Testis (tissue), 3 donors: ENCODE measurements around the gene ROBO1. TPM values are rescaled to one million over a fixed set of nuclear protein-coding genes. Genes with fewer than 3 reads are reported as not detected.

ENCODE experiments used
- DNase-seq: peaks from one replicate; pipeline ENCODE4 v3.0.0-alpha.2; 2019
- H3K27ac ChIP-seq, 2 donors: fragments of 200-600 bp; sonication (generic); one replicate each; pipeline ENCODE4 v1.5.1; 2019
- H3K27me3 ChIP-seq: fragments of 200-600 bp; sonication (generic); one replicate; pipeline ENCODE4 v1.5.1; 2019
- H3K36me3 ChIP-seq: fragments of 200-600 bp; sonication (generic); one replicate; pipeline ENCODE4 v1.5.1; 2017; ENCODE audit warnings: low read depth; ENCODE audit errors: missing control alignments
- H3K4me1 ChIP-seq: fragments of 200-600 bp; sonication (generic); one replicate; pipeline ENCODE4 v1.5.1; 2019
- H3K4me3 ChIP-seq, 2 donors: fragments of 200-600 bp; sonication (generic); one replicate each; pipeline ENCODE4 v1.5.1; 2017 to 2019
- H3K9me3 ChIP-seq: fragments of 200-600 bp; sonication (generic); one replicate; pipeline ENCODE4 v1.5.1; 2017
- POLR2A ChIP-seq: fragments of 450-650 bp; IDR thresholded peaks from one replicate; pipeline ENCODE4 v1.6.1; 2017; ENCODE audit warnings: antibody characterized with exemption, mild to moderate bottlenecking, moderate library complexity
- WGBS, 2 donors: methylation state at CpG; one replicate each; pipeline ENCODE4 v1.1.5; 2018; 5-methylcytosine and 5-hydroxymethylcytosine counted together
- intact Hi-C: fragments of 100-400 bp; cut with DNase I; formaldehyde crosslinking; loops from one replicate; pipeline ENCODE4 v1.15.1; 2023; ENCODE audit warnings: low total_unique reads
- polyA plus RNA-seq: library from polyadenylated mRNA; stranded (reverse); fragments of 350-450 nt; fragmentation: Illumina TruSeq; extraction: RNeasy Lipid Tissue Mini Kit (QIAGEN cat#74804); gene quantifications from one replicate; pipeline ENCODE4 v1.2.3, GENCODE V29; 2014; ENCODE audit warnings: low read depth, low replicate concordance; ENCODE audit not compliant: insufficient read depth
- total RNA-seq, 2 donors: library from RNA; depleted of rRNA; stranded (reverse); fragments of >200 nt; gene quantifications; one replicate each; pipeline ENCODE4 v1.2.3, GENCODE V29; 2016
- TF ChIP-seq, protein P1 (sequence below), 3 experiments: fragments of 450-650 bp in 2 of 3; fragments of 200-600 bp in 1 of 3; sonication (generic) in 1 of 3; IDR thresholded peaks; one replicate each; pipeline ENCODE4 v1.5.1; 2016 to 2019; ENCODE audit warnings: antibody characterized with exemption in 3 of 3, mild to moderate bottlenecking in 2 of 3, moderate library complexity in 1 of 3

ROBO1 gene
- total and polyA plus RNA-seq, 3 donors from 2014 or later = 39.4 to 45.1 (median 42.6) TPM

DNA sequence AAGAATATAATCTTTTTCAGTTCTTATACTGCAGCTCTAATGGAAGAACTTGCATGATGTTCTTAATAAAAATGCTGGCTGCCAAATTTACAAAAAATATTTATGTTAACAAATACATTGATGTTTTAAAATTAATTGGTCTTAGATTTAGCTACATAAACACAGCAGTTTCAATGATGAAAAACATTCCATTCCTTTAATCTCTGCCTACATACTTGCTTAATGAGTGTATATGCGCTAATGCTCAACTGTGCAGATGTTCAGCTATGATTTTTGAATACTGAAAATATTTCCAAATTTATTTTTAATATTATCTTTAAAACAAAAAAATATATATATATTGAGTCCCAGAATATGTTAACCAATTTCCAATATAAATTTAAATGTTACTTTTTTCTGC, 867.4 kb downstream of the ROBO1 start:
- intact Hi-C loops = no loop called here
- H3K4me1 ChIP-seq = no peaks in the 10 kb centered on the region
- H3K27ac ChIP-seq = no peak overlapping the region
- H3K27me3 ChIP-seq = no peaks in the 10 kb centered on the region
- H3K4me3 ChIP-seq = no peak overlapping the region
- 100% methylated on average over 1 of the region's 1 CpG for WGBS, 2 donors
- no peak for DNase-seq
- H3K36me3 ChIP-seq = no peaks in the 10 kb centered on the region
- TF ChIP-seq, protein P1, sequence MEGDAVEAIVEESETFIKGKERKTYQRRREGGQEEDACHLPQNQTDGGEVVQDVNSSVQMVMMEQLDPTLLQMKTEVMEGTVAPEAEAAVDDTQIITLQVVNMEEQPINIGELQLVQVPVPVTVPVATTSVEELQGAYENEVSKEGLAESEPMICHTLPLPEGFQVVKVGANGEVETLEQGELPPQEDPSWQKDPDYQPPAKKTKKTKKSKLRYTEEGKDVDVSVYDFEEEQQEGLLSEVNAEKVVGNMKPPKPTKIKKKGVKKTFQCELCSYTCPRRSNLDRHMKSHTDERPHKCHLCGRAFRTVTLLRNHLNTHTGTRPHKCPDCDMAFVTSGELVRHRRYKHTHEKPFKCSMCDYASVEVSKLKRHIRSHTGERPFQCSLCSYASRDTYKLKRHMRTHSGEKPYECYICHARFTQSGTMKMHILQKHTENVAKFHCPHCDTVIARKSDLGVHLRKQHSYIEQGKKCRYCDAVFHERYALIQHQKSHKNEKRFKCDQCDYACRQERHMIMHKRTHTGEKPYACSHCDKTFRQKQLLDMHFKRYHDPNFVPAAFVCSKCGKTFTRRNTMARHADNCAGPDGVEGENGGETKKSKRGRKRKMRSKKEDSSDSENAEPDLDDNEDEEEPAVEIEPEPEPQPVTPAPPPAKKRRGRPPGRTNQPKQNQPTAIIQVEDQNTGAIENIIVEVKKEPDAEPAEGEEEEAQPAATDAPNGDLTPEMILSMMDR (IDR thresholded peaks at IDR 0.05) = no peak
- TF ChIP-seq POLR2A = no peak
- no peaks in the 10 kb centered on the region for H3K9me3 ChIP-seq

DNA sequence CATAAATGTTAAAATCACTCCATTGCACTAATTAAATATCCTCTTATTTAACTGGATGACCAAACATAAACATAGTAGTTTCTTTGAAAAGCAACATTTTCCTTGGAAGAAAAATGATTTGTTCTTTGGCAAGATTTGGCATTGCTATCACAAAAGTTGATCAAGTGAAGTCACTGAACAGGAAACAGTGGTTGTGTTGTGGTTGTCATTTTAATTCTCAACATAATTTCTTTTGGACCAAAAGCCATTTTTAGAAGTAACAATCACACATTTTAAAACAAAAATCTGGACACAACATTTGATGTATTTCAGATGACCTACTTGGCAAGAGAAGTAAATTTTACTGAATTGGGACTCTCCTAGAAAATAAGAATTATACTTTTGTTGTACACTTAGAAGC, 872.3 kb downstream of the ROBO1 start:
- Histone ChIP-seq H3K4me3 (no peak overlapping the region), H3K36me3 (no peaks in the 10 kb centered on the region), H3K9me3 (no peaks in the 10 kb centered on the region), H3K27ac (no peak overlapping the region), H3K4me1 (no peaks in the 10 kb centered on the region), H3K27me3 (no peaks in the 10 kb centered on the region)
- intact Hi-C loops = no loop called here
- DNase-seq = no peak
- TF ChIP-seq POLR2A = no peak
- TF ChIP-seq, protein P1 (IDR thresholded peaks at IDR 0.05) = no peak

GRCh38 chr3:78894787-78895186, 873.0 kb downstream of the ROBO1 start:
- TF ChIP-seq, protein P1 (IDR thresholded peaks at IDR 0.05) = no peak
- TF ChIP-seq POLR2A = no peak
- intact Hi-C loops = no loop called here
- 78 to 81% methylated on average over 2 of the region's 2 CpGs for WGBS, 2 donors
- Histone ChIP-seq H3K4me1 (no peaks in the 10 kb centered on the region), H3K9me3 (no peaks in the 10 kb centered on the region), H3K27me3 (no peaks in the 10 kb centered on the region), H3K27ac (no peak overlapping the region), H3K36me3 (no peaks in the 10 kb centered on the region), H3K4me3 (no peak overlapping the region)
- no peak for DNase-seq

GRCh38 chr3:78893161-78893560, 874.6 kb downstream of the ROBO1 start:
- Histone ChIP-seq H3K27me3 (no peaks in the 10 kb centered on the region), H3K4me1 (no peaks in the 10 kb centered on the region), H3K4me3 (no peak overlapping the region), H3K9me3 (no peaks in the 10 kb centered on the region), H3K36me3 (no peaks in the 10 kb centered on the region), H3K27ac (no peak overlapping the region)
- TF ChIP-seq, protein P1 (IDR thresholded peaks at IDR 0.05) = no peak
- no peak for TF ChIP-seq POLR2A
- intact Hi-C loops = no loop called here
- 89 to 98% methylated on average over 4 of the region's 4 CpGs for WGBS, 2 donors
- DNase-seq = no peak

DNA sequence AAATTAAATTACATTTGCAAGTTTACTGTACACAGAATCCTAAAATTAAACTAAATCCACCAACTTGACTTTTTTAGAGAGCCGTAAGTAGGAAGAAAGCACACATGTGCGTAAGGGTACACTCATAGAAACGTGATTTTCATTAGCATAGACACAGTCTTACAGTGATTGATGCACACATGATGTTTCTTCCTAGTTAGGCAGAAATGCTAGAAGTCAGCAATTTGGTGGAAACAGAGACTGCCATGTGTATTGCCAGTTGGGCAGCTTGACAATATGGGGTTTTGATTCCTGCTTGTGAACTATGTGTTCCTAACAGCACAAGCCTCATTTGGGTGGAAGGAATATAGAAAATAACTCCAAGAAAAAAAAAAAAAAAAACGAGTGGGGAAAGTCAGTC, 878.5 kb downstream of the ROBO1 start:
- H3K9me3 ChIP-seq = no peaks in the 10 kb centered on the region
- H3K27me3 ChIP-seq = no peaks in the 10 kb centered on the region
- TF ChIP-seq, protein P1 (IDR thresholded peaks at IDR 0.05) = no peak
- no peak for TF ChIP-seq POLR2A
- peak; percentile 23 for DNase-seq
- H3K4me1 ChIP-seq = no peaks in the 10 kb centered on the region
- no peak overlapping the region for H3K27ac ChIP-seq
- intact Hi-C loops = no loop called here
- WGBS, 2 donors = 56 to 62% methylated on average over 4 of the region's 4 CpGs
- no peaks in the 10 kb centered on the region for H3K36me3 ChIP-seq
- H3K4me3 ChIP-seq = no peak overlapping the region
